ENCODE results near the gene LHX3.

The LHX3 gene

GRCh38 chr9:136174779-136175615, 29.9 kb downstream of the LHX3 start:
- DNase-seq = no peak

DNA sequence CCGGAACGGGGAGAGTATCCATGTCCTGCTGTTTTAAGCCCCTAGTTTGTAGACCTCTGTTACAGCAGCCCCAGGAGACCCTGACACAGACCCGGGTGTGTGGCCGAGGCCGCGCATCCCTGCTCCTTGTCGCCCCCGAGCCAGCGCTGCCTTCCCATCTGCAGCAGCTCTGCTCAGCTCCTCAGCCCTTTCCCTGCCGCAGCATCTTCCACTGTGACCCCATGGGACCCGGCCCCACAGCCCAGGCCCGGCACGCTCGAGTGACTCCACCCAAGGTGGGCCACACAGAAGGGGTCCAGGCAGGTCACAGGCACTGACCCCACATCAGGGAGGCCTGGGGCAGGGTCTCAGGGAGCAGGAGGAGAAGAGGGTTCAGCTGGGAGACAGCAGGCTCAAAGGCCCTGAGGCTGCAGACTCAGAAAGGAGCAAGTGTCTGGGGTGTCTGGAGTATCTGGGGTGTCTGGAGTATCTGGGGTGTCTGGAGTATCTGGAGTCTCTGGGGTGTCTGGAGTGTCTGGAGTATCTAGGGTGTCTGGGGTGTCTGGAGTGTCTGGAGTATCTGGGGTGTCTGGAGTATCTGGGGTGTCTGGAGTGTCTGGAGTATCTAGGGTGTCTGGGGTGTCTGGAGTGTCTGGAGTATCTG, 31.2 kb downstream of the LHX3 start:
- DNase-seq = no peak

- DNase-seq = no peak
Measured at GRCh38 chr9:136172412-136173079, 32.4 kb downstream of the LHX3 start.

- DNase-seq = no peak
Measured at GRCh38 chr9:136171801-136172411, 33.0 kb downstream of the LHX3 start.

- DNase-seq = no peak
Measured at GRCh38 chr9:136171009-136171800, 33.7 kb downstream of the LHX3 start.

- DNase-seq = no peak
Measured at GRCh38 chr9:136170006-136170901, 34.7 kb downstream of the LHX3 start.

GRCh38 chr9:136169495-136169894, 35.4 kb downstream of the LHX3 start:
- no peak for DNase-seq

DNA sequence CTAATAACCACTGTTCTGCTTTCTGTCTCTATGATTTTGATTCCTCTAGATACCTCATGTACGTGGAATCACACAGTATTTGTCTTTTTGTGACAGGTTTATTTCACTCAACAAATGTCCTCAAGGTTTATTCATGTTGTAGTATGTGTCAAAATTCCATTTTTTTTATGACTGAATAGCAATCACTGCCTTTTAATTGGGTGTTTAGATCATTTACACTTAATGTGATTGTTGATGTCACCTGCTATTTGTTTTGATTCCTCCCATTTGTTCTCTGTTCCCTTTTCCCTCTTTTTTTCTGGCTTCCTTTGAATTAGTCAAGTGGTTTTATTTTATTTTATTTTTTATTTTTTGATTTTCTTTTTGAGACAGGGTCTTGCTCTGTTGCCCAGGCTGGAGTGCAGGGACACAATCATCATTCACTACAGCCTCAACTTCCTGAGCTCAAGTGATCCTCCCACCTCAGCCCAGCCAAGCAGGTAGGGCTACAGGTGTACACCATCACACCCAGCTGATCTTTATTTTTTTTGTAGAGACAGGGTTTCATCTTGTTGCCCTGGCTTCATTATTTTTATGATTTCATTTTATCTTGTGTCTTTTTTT, 41.6 kb downstream of the LHX3 start:
- DNase-seq = no peak

DNA sequence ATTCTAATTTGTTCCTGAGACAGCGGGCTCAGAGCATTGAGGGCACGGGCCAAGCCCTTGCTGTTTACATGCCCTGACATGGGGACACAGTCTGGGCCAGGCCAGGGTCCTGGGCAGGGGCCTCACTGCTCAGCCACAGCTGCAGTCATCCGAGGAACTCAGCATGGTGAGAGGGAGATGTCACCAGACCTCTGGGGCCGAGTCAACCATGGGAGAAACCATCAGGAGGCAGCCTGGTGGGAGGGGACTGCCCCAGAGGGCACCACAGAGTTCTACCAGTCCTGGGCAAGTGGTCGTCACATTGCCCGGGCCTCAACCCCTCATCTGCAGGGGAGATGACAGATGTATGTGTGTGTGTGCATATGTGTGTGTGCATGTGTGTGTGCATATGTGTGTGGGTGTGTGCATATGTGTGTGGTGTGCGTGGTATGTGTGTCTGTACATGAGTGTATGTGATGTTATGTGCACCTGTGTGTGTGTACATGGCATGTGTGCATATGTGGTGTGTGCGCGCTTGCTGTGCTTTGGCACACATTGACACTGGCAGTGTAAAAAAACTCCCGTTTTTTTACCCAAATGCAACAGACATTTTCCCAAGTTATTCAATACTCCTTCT, 43.8 kb downstream of the LHX3 start:
- DNase-seq = no peak

DNA sequence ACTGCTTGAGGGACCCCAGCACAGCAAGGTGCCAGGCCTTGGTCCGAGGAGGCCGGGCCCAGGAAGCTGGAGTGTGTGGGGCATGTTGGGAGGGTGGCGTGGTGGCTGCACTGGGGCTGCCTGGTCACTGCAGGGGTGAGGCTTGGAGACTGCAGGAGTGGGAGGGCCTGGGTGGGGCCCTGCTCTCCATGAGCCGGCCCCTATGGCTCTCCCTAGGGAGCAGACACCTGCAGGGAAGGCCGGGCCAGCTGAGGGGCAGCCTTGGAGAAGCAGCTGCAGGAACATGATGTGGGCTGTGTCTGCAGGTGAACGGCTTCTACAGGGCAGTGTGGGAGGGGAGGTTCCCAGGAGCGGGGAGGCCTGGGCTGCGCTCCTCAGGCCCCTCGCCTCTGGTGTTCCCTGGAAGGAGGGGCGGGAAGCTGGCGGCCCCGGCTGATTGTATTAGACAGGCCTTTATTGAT, 44.5 kb downstream of the LHX3 start:
- no peak for DNase-seq

DNA sequence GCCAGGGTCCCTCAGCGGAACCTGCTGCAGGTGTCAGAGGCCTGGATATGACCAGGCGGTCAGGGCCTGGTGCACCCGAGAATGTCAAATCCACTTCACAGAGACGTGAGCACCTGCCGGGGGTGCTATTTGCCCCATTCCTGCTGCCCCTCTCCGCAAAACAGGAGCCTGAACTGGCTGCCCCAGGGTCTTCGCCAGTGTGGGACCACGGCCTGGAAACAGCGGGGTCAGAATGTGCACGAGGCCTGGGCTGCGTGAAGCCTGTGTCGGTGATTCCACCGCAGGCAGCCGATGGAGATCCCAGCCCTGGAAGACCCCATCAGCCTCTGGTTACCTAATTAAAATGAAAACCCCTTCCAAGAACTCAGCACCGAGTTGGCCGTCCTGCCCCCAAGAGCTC, 45.1 kb downstream of the LHX3 start:
- DNase-seq = no peak

GRCh38 chr9:136157477-136158265, 47.3 kb downstream of the LHX3 start:
- DNase-seq = no peak

DNA sequence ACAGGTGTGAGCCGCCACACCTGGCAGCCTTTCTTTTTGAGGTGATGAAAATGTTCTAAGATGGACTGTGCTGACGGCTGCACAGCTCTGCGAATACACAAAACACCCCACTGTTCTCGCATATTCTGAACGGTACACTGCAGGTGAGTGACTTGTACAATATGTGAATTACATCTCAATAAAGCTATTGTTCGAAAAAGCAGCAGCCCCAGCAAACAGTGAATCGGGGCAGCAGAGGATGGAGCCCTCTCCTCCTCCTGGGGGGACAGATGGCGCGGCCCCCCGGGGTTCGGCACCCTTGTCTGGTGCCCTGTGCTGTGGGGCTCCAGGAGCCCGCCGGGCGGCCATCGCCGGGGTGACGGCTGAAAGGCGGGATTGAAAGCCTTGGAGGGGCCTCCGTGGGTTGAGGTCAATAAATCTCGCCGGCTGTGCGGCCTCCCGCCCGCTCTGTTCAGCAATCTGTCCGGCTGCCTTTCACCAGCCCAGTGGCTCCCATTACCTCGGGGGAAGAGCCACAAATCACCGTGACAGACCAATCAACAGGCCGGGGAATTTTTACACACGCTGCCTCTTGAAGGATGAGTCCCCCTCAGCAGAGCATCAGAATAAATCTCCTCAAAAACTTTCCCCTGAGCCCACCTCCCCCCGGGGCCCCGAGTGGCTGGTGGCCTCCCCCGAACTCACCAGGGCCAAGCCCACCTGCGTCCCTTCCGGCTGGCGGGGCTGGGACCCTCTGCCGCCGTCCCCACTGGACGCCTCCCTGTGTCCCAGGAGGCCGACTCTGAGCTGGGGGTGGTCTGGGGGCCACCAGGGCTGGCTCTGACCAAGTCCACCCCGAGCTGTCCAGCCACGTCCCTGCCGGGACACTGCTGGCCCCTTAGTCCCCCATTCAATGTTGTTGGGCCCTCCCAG, 48.5 kb downstream of the LHX3 start:
- DNase-seq = no peak

DNA sequence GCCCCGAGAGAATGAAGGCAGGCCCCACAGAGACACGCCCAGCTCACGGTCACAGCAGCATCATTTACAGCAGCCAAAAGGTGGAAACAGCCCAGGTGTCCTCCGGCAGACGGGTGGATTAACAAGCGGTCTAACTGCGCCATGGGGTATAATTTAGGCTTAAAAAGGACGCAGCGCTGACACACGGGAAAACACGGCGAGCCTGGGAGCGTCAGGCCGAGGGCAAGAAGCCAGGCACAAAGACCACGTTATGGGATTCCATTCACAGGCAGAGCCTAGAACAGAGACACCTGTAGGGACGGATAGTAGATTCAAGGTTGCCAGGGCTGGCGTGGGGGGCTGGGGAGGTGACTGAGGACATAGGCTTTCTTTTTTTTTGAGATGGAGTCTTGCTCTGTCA, 49.4 kb downstream of the LHX3 start:
- no peak for DNase-seq

DNA sequence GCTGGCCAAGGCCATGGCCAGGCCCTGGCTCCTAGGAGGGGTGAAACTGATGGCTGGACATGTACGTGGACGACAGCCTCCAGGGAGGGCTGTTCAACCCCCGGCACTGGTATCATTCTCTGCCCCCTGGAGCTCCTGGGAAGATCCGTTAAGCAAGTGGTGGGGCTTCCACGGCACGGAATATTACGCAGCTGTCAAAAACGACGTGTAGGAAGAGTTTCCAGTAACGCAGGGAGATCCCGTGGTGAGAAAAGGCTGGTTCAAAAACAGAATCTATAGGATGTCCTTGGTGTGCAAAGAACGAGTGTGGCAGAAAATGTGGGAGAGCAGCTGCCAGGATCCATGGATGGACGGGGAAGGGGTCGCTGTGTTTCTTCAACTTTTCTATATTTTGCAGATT, 50.0 kb downstream of the LHX3 start:
- DNase-seq = no peak

GRCh38 chr9:136153381-136154065, 51.4 kb downstream of the LHX3 start:
- DNase-seq = no peak

GRCh38 chr9:136152931-136153330, 52.0 kb downstream of the LHX3 start:
- no peak for DNase-seq

DNA sequence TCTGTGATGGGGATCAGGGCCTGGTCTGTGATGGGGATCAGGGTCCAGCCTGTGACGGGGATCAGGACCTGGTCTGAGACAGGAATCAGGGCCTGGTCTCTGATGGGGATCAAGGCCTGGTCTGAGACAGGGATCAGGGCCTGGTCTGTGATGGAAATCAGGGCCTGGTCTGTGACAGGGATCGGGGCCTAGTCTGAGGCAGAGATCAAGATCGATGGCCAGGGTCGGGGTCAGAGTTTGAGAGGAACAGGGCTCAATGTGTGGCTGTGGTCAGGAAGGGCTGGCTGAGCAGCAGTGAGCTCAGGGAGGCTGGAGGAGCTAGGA, 52.4 kb downstream of the LHX3 start:
- no peak for DNase-seq

Measured in GF-D8 (cell line).